Kidney epithelial cell (primary cell): ENCODE results near the gene KCNH5. TPM values are rescaled to one million over a fixed set of nuclear protein-coding genes. Genes with fewer than 3 reads are reported as not detected.

Experiments
- DNase-seq: peaks from one replicate; pipeline ENCODE4 v3.0.0-alpha.2; 2010; ENCODE audit warnings: low read depth
- H3K27me3 ChIP-seq: 2 replicates; pipeline ENCODE4 v1.6.0; 2011; ENCODE audit warnings: low read length; ENCODE audit not compliant: control insufficient read depth, insufficient read depth
- H3K36me3 ChIP-seq: 2 replicates; pipeline ENCODE4 v1.5.1; 2011; ENCODE audit warnings: low read length; ENCODE audit not compliant: control insufficient read depth, insufficient read depth
- H3K4me3 ChIP-seq: 2 replicates; pipeline ENCODE4 v1.5.1; 2011; ENCODE audit warnings: low read depth, mild to moderate bottlenecking, control low read depth, low read length
- total RNA-seq: library from RNA; depleted of rRNA; stranded (reverse); fragments of >200 nt; gene quantifications from 2 replicates; pipeline ENCODE4 v1.2.3, GENCODE V29; 2015
- TF ChIP-seq, protein P1 (sequence below): IDR thresholded peaks from 2 replicates; pipeline ENCODE4 v1.5.1; 2011; ENCODE audit warnings: mild to moderate bottlenecking, moderate library complexity, low read length, control low read depth, inconsistent platforms; ENCODE audit not compliant: insufficient read depth, poor library complexity, severe bottlenecking

The KCNH5 gene
- not detected in 2 replicates for total RNA-seq

DNA sequence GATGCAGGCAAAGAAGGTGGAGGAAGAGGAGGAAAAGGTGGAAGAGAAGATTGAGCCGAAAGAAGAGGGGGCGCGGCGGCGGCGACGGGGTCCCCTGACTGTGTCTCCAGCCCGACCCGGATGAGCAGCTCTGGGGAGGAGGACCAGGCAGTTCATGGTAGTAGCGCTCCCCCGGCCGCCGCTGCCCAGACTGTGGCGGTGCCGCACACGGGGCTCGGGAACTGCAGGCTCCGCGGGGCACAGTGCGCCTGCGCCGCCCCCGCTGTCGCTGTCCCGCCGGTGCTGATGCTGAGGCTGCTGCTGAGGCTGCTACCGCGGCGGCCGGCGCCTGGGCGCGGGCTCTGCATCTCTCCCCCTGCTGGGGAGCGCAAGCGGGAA is at the start of gene KCNH5:
Gene KCNH5 (minus strand): TSS at position 225 of the 378 bp plus-strand sequence. CDS start 272 bp downstream, outside the sequence.
- Histone ChIP-seq H3K36me3 (no peaks in the 10 kb centered on the region), H3K27me3 (peaks cover 36% of the 10 kb centered on the region), H3K4me3 (peak within 1 kb of the TSS; percentile 21)
- TF ChIP-seq, protein P1, sequence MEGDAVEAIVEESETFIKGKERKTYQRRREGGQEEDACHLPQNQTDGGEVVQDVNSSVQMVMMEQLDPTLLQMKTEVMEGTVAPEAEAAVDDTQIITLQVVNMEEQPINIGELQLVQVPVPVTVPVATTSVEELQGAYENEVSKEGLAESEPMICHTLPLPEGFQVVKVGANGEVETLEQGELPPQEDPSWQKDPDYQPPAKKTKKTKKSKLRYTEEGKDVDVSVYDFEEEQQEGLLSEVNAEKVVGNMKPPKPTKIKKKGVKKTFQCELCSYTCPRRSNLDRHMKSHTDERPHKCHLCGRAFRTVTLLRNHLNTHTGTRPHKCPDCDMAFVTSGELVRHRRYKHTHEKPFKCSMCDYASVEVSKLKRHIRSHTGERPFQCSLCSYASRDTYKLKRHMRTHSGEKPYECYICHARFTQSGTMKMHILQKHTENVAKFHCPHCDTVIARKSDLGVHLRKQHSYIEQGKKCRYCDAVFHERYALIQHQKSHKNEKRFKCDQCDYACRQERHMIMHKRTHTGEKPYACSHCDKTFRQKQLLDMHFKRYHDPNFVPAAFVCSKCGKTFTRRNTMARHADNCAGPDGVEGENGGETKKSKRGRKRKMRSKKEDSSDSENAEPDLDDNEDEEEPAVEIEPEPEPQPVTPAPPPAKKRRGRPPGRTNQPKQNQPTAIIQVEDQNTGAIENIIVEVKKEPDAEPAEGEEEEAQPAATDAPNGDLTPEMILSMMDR, result no peak
- no peak for DNase-seq

DNA sequence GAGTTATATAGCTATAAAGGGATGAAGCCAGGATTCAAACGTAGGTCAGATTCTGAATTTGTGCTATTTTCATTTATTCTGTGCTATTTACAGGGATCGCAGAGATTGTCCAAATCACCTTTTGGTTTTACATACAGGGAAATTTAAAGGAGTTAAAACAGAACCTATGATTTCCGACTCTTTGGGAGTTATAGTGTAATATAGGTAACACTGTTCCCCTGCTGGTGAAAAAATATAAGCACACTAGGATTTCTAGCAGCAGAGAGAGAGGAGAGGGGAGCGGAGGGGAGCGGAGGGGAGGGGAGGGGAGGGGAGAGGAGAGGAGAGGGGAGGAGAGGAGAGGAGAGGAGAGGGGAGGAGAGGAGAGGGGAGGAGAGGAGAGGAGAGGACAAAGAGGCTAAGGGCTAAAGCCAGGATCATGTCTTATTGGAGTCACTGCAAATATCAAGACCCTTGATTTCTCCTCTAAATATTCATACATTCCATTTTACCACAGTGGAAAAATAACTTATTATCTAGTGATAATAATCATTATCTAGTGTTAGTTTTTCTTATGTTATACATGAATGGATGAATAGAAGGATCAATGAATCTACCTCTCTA is 46.2 kb upstream of the KCNH5 start:
- Histone ChIP-seq H3K27me3 (no peaks in the 10 kb centered on the region), H3K4me3 (no peak overlapping the region), H3K36me3 (no peaks in the 10 kb centered on the region)
- DNase-seq, result no peak
- TF ChIP-seq, protein P1, result no peak

DNA sequence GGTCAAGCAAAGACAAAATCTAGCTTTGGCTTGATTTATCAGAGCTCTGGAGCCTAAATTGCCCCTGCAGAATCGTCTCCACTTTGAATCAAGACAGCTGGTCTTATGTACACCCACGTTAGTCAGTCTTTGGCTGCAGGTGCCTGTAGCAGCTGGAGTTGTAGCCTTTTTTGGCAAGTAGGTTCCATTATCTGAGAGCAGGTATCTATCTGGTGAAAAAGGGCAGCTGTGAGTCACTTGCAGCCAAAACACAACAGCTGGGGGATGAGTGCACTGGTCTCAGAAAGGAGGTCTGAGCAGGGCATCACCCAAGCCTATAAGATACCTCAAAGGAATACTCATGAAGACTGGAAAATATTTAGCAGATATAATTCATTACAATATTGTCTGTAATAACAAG is 43.6 kb upstream of the KCNH5 start:
- no peak overlapping the region for H3K4me3 ChIP-seq
- no peaks in the 10 kb centered on the region for H3K27me3 ChIP-seq
- no peak for DNase-seq

DNA sequence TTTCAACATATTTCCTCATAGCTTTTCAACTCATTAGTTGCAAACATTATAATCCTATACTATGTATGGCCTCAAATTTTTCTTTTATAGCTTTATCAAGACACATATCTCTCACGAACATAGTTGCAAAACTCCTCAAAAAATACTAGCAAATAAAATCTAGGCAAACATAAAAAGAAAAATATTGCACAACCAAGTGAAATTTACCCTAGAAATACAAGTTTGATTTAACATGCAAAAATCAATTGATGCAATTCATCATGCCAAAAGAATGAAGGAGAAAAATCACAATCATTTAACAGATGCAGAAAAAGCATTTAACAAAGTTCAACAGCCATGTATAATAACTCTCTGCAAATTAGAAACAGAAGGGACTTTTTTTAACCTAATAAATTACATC is 33.3 kb upstream of the KCNH5 start:
- no peak for DNase-seq
- TF ChIP-seq, protein P1, result no peak
- Histone ChIP-seq H3K4me3 (no peak overlapping the region), H3K27me3 (no peaks in the 10 kb centered on the region), H3K36me3 (no peaks in the 10 kb centered on the region)

More for the DNA sequence above, 43.6 kb upstream of the KCNH5 start:
- H3K36me3 ChIP-seq, result no peaks in the 10 kb centered on the region
- TF ChIP-seq, protein P1, result no peak

GRCh38 chr14:63076488-63076887 is 31.2 kb upstream of the KCNH5 start:
- Histone ChIP-seq H3K36me3 (no peaks in the 10 kb centered on the region), H3K4me3 (no peak overlapping the region), H3K27me3 (no peaks in the 10 kb centered on the region)
- TF ChIP-seq, protein P1, result no peak
- no peak for DNase-seq

DNA sequence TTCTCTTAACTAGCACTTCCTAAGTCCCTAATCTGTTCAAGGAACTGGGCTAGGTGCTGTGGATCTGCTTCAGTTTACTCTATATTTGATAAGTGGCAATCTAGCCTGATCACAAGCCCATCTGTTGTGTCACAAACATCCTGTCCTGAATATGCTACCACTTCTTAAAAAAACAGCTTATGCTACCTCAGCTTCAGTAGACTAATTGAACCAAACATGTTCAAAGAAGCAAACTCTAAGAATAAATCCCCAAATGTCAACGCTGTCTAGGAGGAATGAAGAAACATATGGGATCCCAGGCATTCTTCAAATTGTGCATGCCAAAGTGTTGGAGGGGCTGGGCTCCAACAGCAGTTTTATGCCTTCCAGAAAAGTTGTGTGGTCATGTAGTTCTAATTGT is 10.4 kb upstream of the KCNH5 start:
- Histone ChIP-seq H3K27me3 (no peaks in the 10 kb centered on the region), H3K4me3 (no peak overlapping the region), H3K36me3 (no peaks in the 10 kb centered on the region)
- TF ChIP-seq, protein P1, result no peak
- no peak for DNase-seq
